Measurements from ENCODE around the gene KNDC1.
A peak's percentile ranks its signal among the peaks of the same experiment; 100 is the strongest.

Gene KNDC1

GRCh38 chr10:133159950-133160825 lies at the start of gene KNDC1:
KNDC1 (plus strand) TSS chr10:133160219; CDS start chr10:133160468, 249 bp downstream.
- no peak for DNase-seq

- DNase-seq, result no peak
Measured at GRCh38 chr10:133110609-133111275, 49.3 kb upstream of the KNDC1 start.

DNA sequence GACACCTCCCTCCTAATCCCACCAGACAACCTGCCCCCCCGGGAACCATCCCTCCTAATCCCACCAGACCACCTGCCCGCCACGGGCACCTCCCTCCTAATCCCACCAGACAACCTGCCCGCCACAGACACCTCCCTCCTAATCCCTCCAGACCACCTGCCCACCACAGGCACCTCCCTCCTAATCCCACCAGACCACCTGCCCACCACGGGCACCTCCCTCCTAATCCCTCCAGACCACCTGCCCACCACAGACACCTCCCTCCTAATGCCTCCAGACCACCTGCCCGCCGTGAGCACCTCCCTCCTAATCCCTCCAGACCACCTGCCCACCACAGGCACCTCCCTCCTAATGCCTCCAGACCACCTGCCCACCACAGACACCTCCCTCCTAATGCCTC lies 48.4 kb upstream of the KNDC1 start:
- DNase-seq, result peak in 1 of 4 experiments; percentile 5

- DNase-seq, result no peak
Measured at GRCh38 chr10:133113146-133113830, 46.7 kb upstream of the KNDC1 start.

- no peak for DNase-seq
Measured at GRCh38 chr10:133113847-133114246, 46.2 kb upstream of the KNDC1 start.

- DNase-seq, result no peak
Measured at GRCh38 chr10:133114251-133114650, 45.8 kb upstream of the KNDC1 start.

GRCh38 chr10:133114726-133115452 lies 45.1 kb upstream of the KNDC1 start:
- no peak for DNase-seq

DNA sequence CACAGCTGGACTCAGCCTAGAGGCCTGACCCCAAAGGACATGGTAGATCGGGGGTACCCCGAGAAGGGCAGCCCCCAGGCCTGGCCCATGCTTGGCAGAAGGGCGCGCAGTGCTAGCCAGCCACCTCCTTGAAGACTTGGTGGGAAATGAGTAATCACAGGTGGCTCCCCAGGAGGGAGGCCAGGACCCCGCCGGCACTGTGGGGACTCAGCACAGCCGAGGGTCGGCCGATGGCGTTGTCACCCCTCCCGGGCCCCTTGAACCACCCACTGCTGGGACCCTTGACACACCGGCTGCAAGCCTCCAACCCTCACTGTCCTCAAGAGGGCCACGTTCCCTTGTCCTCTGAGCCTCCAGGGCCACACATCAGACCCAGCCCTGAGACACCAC lies 44.6 kb upstream of the KNDC1 start:
- no peak for DNase-seq

DNA sequence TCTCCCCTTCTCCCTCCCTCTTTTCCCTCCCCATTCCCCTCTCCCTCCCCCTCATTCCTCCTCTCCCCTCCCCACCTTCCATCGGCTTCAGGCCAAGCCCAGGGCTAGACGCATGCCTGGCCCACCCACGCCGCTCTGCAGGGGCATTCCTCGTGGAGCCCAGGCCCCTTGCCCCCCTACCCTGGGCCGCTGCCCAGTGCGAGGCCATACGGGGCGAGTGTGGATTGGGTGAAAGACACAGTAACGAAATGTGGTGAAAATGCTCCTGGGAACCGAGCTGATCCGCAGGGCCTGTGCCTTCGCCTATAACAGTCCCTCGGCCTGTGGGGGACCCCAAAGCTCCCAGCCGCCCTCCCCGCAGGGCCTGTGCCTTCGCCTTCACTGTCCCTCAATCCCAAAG lies 44.0 kb upstream of the KNDC1 start:
- no peak for DNase-seq

DNA sequence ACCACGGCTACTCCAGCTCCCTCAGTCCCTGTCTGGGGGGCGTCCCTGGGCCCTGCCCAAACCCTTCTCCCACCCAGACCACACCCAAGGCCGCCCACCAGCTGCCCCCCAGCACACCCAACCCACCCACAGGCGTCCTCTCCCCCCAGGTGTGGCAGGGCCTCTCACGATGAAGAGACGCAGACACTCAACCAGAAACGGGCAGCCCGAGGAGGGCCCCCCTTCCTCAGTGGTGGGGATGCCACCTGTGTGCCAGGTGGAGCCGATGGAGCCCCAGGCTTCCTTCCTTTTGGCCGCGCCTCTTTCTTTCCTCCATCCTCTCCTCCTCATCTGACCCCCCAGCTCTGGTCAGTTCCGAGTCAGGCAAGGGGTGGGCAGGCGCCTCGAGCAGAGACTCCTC lies 43.6 kb upstream of the KNDC1 start:
- no peak for DNase-seq

DNA sequence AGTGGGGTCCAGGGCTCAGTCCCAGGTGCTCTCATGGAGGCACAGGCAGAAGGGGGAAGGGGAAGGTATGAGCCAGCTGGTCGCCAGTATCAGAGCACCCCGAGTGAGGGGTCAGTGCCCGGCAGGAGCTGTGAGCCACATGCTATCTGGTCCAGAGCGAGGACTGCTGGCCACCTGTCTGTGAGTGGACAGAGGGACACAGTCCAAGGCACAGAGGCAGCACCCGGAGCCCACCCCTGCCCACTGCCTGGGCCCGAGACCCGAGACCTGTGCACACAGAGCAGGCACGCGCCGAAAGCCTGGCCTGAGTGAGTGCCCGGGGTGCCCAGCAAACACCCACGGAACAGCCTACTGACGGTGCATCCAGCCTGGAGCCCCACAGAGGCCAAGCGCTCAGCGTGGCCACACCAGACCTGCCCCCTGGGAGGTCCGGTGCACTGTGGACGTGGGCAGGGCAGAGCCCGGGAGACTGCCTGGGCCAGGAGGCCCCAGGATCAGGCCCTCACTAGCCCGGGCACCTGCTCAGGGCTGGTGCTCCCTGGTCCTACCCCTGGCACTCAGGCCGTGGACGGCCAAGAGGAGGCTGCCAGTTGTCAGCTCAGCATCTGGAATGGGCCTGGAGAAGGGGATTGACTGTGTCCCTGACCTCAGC lies 42.9 kb upstream of the KNDC1 start:
- DNase-seq, result no peak

GRCh38 chr10:133117688-133118071 lies 42.3 kb upstream of the KNDC1 start:
- DNase-seq, result no peak

GRCh38 chr10:133121479-133121878 lies 38.5 kb upstream of the KNDC1 start:
- no peak for DNase-seq

DNA sequence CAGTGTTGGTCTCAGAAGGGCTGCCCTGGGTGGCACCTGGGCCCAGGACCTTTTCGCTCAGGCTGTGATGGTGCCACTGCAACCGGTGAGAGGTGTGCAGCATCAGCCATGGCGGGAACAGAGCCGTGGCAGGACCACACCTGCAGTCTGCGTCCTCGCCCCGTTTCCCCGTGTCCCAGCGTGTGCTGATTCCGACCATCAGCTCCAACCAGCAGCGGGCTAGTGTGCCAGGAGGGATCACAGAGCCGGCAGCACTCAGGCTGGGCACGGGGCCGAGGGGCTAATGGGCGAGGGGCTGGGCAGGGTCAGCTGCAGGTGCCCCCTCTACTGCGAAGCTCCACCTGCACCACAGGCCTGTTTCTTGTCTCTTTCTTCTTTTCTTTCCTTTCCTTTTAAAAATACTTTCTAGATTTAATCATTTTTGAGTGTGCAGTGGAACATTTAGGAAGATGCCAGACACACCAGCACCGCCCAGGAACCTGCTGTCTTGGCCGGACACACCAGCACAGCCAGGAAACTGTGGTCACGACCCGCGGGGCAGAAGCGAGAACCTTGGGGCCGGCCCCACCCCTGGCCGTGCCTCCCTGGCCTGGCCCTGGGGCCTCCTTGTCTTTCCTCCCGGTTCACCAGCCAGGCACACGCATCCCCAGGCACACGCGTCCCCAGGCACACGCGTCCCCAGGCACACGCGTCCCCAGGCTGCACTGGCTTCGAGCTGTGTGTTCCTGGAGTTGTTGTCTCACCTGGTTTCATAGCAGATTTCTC lies 37.7 kb upstream of the KNDC1 start:
- no peak for DNase-seq

- no peak for DNase-seq
Measured at GRCh38 chr10:133123050-133123745, 36.8 kb upstream of the KNDC1 start.

DNA sequence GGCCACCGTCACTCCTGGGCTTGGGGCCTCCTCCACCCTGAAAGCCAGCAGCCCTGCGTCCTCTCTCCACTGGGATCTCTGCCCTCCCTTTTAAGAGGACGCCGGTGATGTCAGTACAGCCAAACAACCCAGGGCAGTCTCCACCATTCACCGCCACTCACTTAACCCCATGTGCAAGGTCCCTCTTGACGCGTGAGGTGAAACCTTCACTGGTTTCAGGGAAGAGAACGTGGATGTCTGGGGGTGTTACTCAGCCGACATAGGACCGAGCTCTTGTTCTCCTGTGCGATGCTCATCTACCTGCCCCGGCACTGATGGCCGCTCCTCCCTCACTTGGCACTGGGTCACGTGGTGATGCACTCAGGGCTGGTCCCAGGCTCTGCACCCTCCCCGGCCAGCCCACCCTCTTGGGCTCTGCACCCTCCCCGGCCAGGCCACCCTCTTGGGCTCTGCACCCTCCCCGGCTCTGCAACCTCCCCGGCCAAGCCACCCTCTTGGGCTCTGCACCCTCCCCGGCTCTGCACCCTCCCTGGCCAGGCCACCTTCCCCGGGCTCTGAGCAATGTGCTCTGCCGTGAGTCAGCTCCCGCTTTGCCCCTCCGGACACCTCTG lies 36.2 kb upstream of the KNDC1 start:
- DNase-seq, result no peak

GRCh38 chr10:133124357-133125211 lies 35.4 kb upstream of the KNDC1 start:
- DNase-seq, result no peak

DNA sequence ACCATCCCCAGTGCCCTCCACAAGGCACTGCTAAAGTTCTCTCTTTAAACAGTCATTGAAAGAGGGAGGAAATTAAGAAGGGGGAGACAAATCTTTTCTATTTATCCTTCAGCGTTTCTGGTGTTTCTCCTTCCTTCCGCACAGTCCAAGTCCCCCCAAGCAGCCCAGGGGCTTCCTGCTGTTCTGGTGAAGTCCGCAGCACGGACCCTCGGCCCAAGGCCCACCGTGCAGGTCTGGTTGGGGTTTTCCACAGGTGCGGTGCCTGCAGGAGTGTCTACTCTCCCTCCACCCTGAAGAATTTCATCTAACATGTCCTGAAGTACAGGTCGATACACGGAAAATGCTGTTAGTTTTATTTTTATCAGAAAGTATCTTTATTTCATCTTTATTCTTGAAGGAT lies 34.1 kb upstream of the KNDC1 start:
- no peak for DNase-seq

DNA sequence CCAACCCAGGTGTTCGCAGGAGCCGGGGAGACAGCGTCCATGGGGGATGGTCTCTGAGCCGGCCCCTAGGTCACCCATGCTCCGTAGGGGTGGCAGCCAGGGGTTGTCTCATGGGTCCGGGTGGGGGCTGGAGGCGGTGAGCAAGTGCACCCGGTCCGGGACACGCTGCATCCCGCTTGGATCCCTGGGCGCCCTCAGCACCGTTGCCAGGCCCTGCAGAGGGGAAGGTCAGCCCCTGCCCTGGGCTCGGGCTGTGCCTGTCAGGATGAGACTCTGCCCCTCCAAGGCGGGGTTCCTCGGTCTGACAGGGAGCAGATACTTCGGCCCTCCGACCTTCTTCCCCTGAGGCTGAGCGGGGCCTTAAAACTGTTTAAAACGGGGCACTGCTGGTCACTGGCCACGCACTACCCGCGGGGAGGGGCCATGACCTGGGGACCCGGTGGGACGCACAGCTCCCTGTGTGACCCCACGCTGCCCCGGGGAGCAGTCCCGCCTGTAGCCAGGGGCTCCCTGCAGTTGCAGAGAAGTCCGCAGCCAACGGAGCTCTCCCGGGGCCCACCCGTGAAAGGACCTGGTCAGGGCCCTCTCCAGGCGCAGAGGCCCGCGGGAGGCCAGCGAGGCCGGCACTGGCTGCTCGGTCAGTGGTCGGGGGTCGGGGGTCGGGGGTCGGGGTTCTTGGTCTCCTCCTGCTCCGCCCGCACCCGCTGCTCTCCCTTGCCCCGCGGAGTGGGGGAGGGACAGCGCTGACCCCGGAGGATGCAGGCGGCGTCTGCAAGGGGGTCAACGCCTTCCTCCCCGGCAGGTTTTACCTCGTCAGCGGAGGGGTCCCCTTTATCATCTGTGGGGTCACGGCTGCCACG lies 33.4 kb upstream of the KNDC1 start:
- DNase-seq, result no peak
